Endothelial cell of umbilical vein (primary cell): ENCODE data around the gene SGK2. TPM values are rescaled to one million over a fixed set of nuclear protein-coding genes. Genes with fewer than 3 reads are reported as not detected.

Source experiments
- BruUV-seq: library from RNA; stranded (reverse); fragments of 400-500 nt; replicated peaks from 2 replicates; lab custom pipeline; 2021; lab: Mats Ljungman, UMichigan
- CTCF ChIA-PET: fragments of 300-600, 350-600 bp; sonication (Branson Sonifier 250); formaldehyde crosslinking; loops from one replicate; lab custom pipeline; 2021; ENCODE audit warnings: antibody characterized with exemption, inconsistent platforms; lab: Charles Lee
- POLR2A ChIA-PET: fragments of 300-600, 350-600 bp; sonication (Branson Sonifier 250); formaldehyde crosslinking; loops from one replicate; lab custom pipeline; 2021; ENCODE audit warnings: antibody characterized with exemption, inconsistent platforms; lab: Charles Lee
- DNase-seq: peaks from one replicate; pipeline ENCODE4 v3.0.0-alpha.2; 2011; ENCODE audit warnings: low read depth, low spot score
- FAIRE-seq: peaks from 2 replicates; lab custom pipeline; 2011; peaks lifted over from hg19 to GRCh38; lab: Jason Lieb, UNC
- H2AFZ ChIP-seq: 2 replicates; pipeline ENCODE4 v1.6.0; 2012; ENCODE audit warnings: low read depth, low read length, control low read depth, inconsistent platforms
- H3K27ac ChIP-seq: 2 replicates; pipeline ENCODE4 v1.5.1; 2011; ENCODE audit warnings: low read depth, mild to moderate bottlenecking, control low read depth, low read length, moderate library complexity; ENCODE audit not compliant: insufficient read depth
- H3K27me3 ChIP-seq, 2 experiments: 2 replicates each; pipeline versions ENCODE4 v1.6.0 to v1.6.1; 2011; ENCODE audit warnings: low read length in 2 of 2, mixed read lengths in 1 of 2; ENCODE audit not compliant: control insufficient read depth in 2 of 2, insufficient read depth in 2 of 2
- H3K36me3 ChIP-seq, 2 experiments: 2 replicates in 1 of 2; 3 replicates in 1 of 2; pipeline ENCODE4 v1.5.1; 2011; ENCODE audit warnings: low read length in 2 of 2, mild to moderate bottlenecking in 1 of 2, moderate library complexity in 1 of 2; ENCODE audit not compliant: control insufficient read depth in 2 of 2, insufficient read depth in 2 of 2; ENCODE audit errors: extremely low read depth in 1 of 2
- H3K4me1 ChIP-seq: 3 replicates; pipeline ENCODE4 v1.5.1; 2011; ENCODE audit warnings: mild to moderate bottlenecking, low read length; ENCODE audit not compliant: control insufficient read depth, insufficient read depth; ENCODE audit errors: extremely low read depth
- H3K4me2 ChIP-seq: 2 replicates; pipeline ENCODE4 v1.6.1; 2011; ENCODE audit warnings: low read length, control low read depth, mixed read lengths; ENCODE audit not compliant: insufficient read depth
- H3K4me3 ChIP-seq, 3 experiments: fragments of 200-600 bp in 1 of 3; sonication (generic), shearing (Covaris generic) in 1 of 3; replicated peaks in 1 of 3; 2 replicates each; pipeline ENCODE4 v1.5.1; 2011 to 2016; ENCODE audit warnings: control low read depth in 3 of 3, low read length in 3 of 3, mild to moderate bottlenecking in 2 of 3, inconsistent platforms in 1 of 3, low read depth in 1 of 3, moderate library complexity in 1 of 3; ENCODE audit not compliant: insufficient read depth in 1 of 3
- H3K79me2 ChIP-seq: 2 replicates; pipeline ENCODE4 v1.6.0; 2012; ENCODE audit warnings: low read length, inconsistent platforms; ENCODE audit not compliant: control insufficient read depth, insufficient read depth
- H3K9ac ChIP-seq: replicated peaks from 2 replicates; pipeline ENCODE3; 2011; ENCODE audit warnings: low read length, control low read depth; ENCODE audit not compliant: insufficient read depth; ENCODE audit errors: extremely low read depth
- H3K9me1 ChIP-seq: replicated peaks from 3 replicates; pipeline ENCODE4 v1.6.0; 2011; ENCODE audit warnings: mild to moderate bottlenecking, low read length; ENCODE audit not compliant: control insufficient read depth, insufficient read depth; ENCODE audit errors: extremely low read depth
- H3K9me3 ChIP-seq: replicated peaks from 2 replicates; pipeline ENCODE4 v1.5.1; 2012; ENCODE audit warnings: low read length, inconsistent platforms; ENCODE audit not compliant: control insufficient read depth, insufficient read depth
- H4K20me1 ChIP-seq: replicated peaks from 2 replicates; pipeline ENCODE3; 2011; ENCODE audit warnings: mild to moderate bottlenecking, low read length; ENCODE audit not compliant: control insufficient read depth, insufficient read depth; ENCODE audit errors: extremely low read depth
- CTCF ChIP-seq, 2 donors: IDR thresholded peaks; 1 replicate in 1 of 2; 2 replicates in 1 of 2; pipeline ENCODE4 v1.5.1; 2011; ENCODE audit warnings: low read length in 2 of 2, mild to moderate bottlenecking in 2 of 2, moderate library complexity in 2 of 2, control low read depth in 1 of 2, inconsistent platforms in 1 of 2, low read depth in 1 of 2; ENCODE audit not compliant: insufficient read depth in 1 of 2; ENCODE audit errors: extremely low read depth in 1 of 2
- EZH2 ChIP-seq: IDR thresholded peaks from 2 replicates; pipeline ENCODE4 v1.6.1; 2012; ENCODE audit warnings: borderline replicate concordance, low read depth, mild to moderate bottlenecking, moderate library complexity, low read length, inconsistent platforms; ENCODE audit not compliant: severe bottlenecking
- FOS ChIP-seq: IDR thresholded peaks from 2 replicates; pipeline ENCODE4 v1.6.1; 2011; ENCODE audit warnings: mild to moderate bottlenecking, low read length, moderate library complexity, borderline replicate concordance; ENCODE audit not compliant: insufficient read depth
- GATA2 ChIP-seq: IDR thresholded peaks from 2 replicates; pipeline ENCODE4 v1.7.0; 2011; ENCODE audit warnings: low read depth, mild to moderate bottlenecking, moderate library complexity, mixed read lengths, low read length; ENCODE audit not compliant: insufficient read length, insufficient read depth
- JUN ChIP-seq: IDR thresholded peaks from 2 replicates; pipeline ENCODE4 v1.6.1; 2011; ENCODE audit warnings: borderline replicate concordance, low read depth; ENCODE audit not compliant: insufficient read length, insufficient read depth
- MAX ChIP-seq: IDR thresholded peaks from 2 replicates; pipeline ENCODE4 v1.6.1; 2011; ENCODE audit not compliant: insufficient read depth, insufficient read length
- MYC ChIP-seq: IDR thresholded peaks from one replicate; pipeline ENCODE4 v1.6.1; 2011; ENCODE audit warnings: mild to moderate bottlenecking, low read depth, low read length
- POLR2A ChIP-seq: IDR thresholded peaks from 2 replicates; pipeline ENCODE4 v1.6.1; 2012; ENCODE audit warnings: low read depth, mild to moderate bottlenecking, control low read depth, low read length
- POLR2AphosphoS5 ChIP-seq: IDR thresholded peaks from 2 replicates; pipeline ENCODE4 v1.6.1; 2012; ENCODE audit warnings: low read depth, mild to moderate bottlenecking, control low read depth, low read length, moderate library complexity; ENCODE audit not compliant: insufficient read depth
- dilution Hi-C: fragments of 300-500 bp; cut with MboI; formaldehyde crosslinking; loops from one replicate; pipeline ENCODE4 v1.15.0; 2019; ENCODE audit warnings: low sequenced_read_pairs; ENCODE audit not compliant: extremely low pct_ligation_motif_present
- intact Hi-C: fragments of 100-400 bp; cut with micrococcal nuclease; formaldehyde crosslinking; loops from one replicate; pipeline ENCODE4 v1.10.0; 2022
- polyA plus RNA-seq, 4 experiments: library from polyadenylated mRNA; depleted of rRNA in 3 of 4; stranded (reverse) in 3 of 4; unstranded in 1 of 4; fragments of >200 nt; gene quantifications; 2 replicates each; pipeline versions ENCODE4 v1.2.1 to v1.2.3, GENCODE V29; 2011 to 2012; ENCODE audit warnings: missing spikeins in 1 of 4
- total RNA-seq: library from RNA; stranded (reverse); gene quantifications from 2 replicates; pipeline ENCODE4 v1.2.3, GENCODE V29; 2021

SGK2 gene
- total and polyA plus RNA-seq, 2 donors (not counting 3 experiments of a cell fraction or from before 2014, with no cell fraction given): 0.21 to 0.27 TPM

GRCh38 chr20:43583982-43584432 lies 25.2 kb downstream of the SGK2 start:
- DNase-seq: no peak
- Histone ChIP-seq H3K9me1 (no peaks in the 10 kb centered on the region), H3K4me2 (no peak overlapping the region), H3K4me1 (no peaks in the 10 kb centered on the region), H3K9me3 (no peaks in the 10 kb centered on the region), H4K20me1 (no peaks in the 10 kb centered on the region), H3K27me3 (peaks cover 2 to 4% of the 10 kb centered on the region in 2 experiments), H2AFZ (no peak overlapping the region), H3K27ac (no peak overlapping the region), H3K9ac (no peak overlapping the region), H3K36me3 (no peaks in the 10 kb centered on the region), H3K79me2 (no peaks in the 10 kb centered on the region), H3K4me3 (no peak overlapping the region)
- no peak for TF ChIP-seq FOS
- TF ChIP-seq JUN: no peak
- TF ChIP-seq MYC: no peak
- no peak for TF ChIP-seq POLR2AphosphoS5
- TF ChIP-seq GATA2: no peak
- no peak for TF ChIP-seq POLR2A
- TF ChIP-seq EZH2: no peak
- no peak for TF ChIP-seq CTCF (IDR thresholded peaks at IDR 0.05; ENCODE audit: extremely low read depth in 1 of 2, insufficient read depth in 1 of 2, low read depth in 1 of 2, low read length in 2 of 2)
- no peak for TF ChIP-seq MAX
- no peak for FAIRE-seq
- dilution Hi-C loops: no loop called here
- CTCF ChIA-PET: interaction anchor here (1.9 kb wide), 1 partner anchor 46 kb away, joined by 10 read pairs; no protein-coding TSS in a partner anchor
- POLR2A ChIA-PET: no interaction called here
- no TSS peak for BruUV-seq
- intact Hi-C loops: no loop called here
